HCT116 (cell line): Measurements from ENCODE around the gene SEPTIN11. TPM values are rescaled to one million over a fixed set of nuclear protein-coding genes. Genes with fewer than 3 reads are reported as not detected.

Source experiments
- ATAC-seq: fragments of 200-7000 bp; cut with Tn5 transposase; 2 replicates; pipeline ENCODE4 v1.9.1; 2020; ENCODE audit warnings: mild to moderate bottlenecking, moderate library complexity
- BruUV-seq: library from RNA; stranded (reverse); fragments of 400-500 nt; replicated peaks from 2 replicates; lab custom pipeline; 2021; lab: Mats Ljungman, UMichigan
- CTCF ChIA-PET: fragments of 300-600 bp; sonication (Branson Sonifier 250); formaldehyde crosslinking; loops from one replicate; lab custom pipeline; 2021; ENCODE audit warnings: antibody characterized with exemption; lab: Charles Lee
- POLR2A ChIA-PET: fragments of 300-600, 350-600 bp; sonication (Branson Sonifier 250); formaldehyde crosslinking; loops from one replicate; lab custom pipeline; 2021; ENCODE audit warnings: antibody characterized with exemption; lab: Charles Lee
- RAD21 ChIA-PET, 2 experiments: fragments of 300-600 bp; sonication (Branson Sonifier 250); formaldehyde crosslinking; loops; one replicate each; lab custom pipeline; 2023; ENCODE audit warnings: low total read pairs in 2 of 2; ENCODE audit not compliant: uncharacterized antibody in 2 of 2, unreplicated experiment in 2 of 2, low non-redundant PET in 1 of 2; lab: Charles Lee
- DNase-seq: peaks from one replicate; pipeline ENCODE4 v3.0.0-alpha.2; 2010; ENCODE audit warnings: low read depth, low spot score
- H2AFZ ChIP-seq: fragments of 200-600 bp; shearing (Covaris generic), sonication (generic); 2 replicates; pipeline ENCODE4 v1.6.1; 2017; ENCODE audit warnings: low read depth, mixed run types, mixed read lengths, antibody characterized with exemption, low read length; ENCODE audit not compliant: poor library complexity, severe bottlenecking
- H3K27ac ChIP-seq: 2 replicates; pipeline ENCODE4 v1.5.1; 2012; ENCODE audit warnings: low read depth, low read length
- H3K27me3 ChIP-seq: fragments of 200-600 bp; sonication (generic); 2 replicates; pipeline ENCODE4 v1.6.1; 2016; ENCODE audit warnings: mixed run types, low read length, mixed read lengths; ENCODE audit not compliant: insufficient read depth
- H3K36me3 ChIP-seq, 2 experiments: fragments of 200-500 bp in 1 of 2; fragments of 200-600 bp in 1 of 2; sonication (Bioruptor generic) in 1 of 2; sonication (generic) in 1 of 2; 2 replicates each; pipeline versions ENCODE4 v1.5.1 to v1.6.1; 2014 to 2016; ENCODE audit warnings: low read length in 2 of 2, inconsistent platforms in 1 of 2, mixed read lengths in 1 of 2, mixed run types in 1 of 2; ENCODE audit not compliant: insufficient read depth in 2 of 2, control insufficient read depth in 1 of 2
- H3K4me1 ChIP-seq, 2 experiments: fragments of 200-600 bp in 1 of 2; sonication (generic) in 1 of 2; 2 replicates each; pipeline versions ENCODE4 v1.5.1 to v1.6.1; 2012 to 2017; ENCODE audit warnings: low read length in 2 of 2, inconsistent platforms in 1 of 2, mild to moderate bottlenecking in 1 of 2, mixed read lengths in 1 of 2, mixed run types in 1 of 2, moderate library complexity in 1 of 2; ENCODE audit not compliant: insufficient read depth in 2 of 2, control insufficient read depth in 1 of 2
- H3K4me2 ChIP-seq: fragments of 200-600 bp; sonication (generic); 2 replicates; pipeline ENCODE4 v1.6.1; 2017; ENCODE audit warnings: mixed run types, low read length, mixed read lengths
- H3K4me3 ChIP-seq, 2 experiments: fragments of 200-600 bp in 1 of 2; sonication (generic) in 1 of 2; replicated peaks in 1 of 2; 2 replicates each; pipeline ENCODE4 v1.5.1; 2011 to 2016; ENCODE audit warnings: low read length in 2 of 2, control low read depth in 1 of 2, low read depth in 1 of 2, mild to moderate bottlenecking in 1 of 2, mixed read lengths in 1 of 2, mixed run types in 1 of 2
- H3K79me2 ChIP-seq: fragments of 200-600 bp; sonication (generic); 2 replicates; pipeline ENCODE4 v1.6.1; 2017; ENCODE audit warnings: mild to moderate bottlenecking, mixed run types, low read length, moderate library complexity, mixed read lengths; ENCODE audit not compliant: insufficient read depth
- H3K9ac ChIP-seq: fragments of 200-600 bp; sonication (generic); 2 replicates; pipeline ENCODE4 v1.6.1; 2016; ENCODE audit warnings: low read length, mixed read lengths
- H3K9me2 ChIP-seq: fragments of 200-600 bp; sonication (generic), shearing (Covaris generic); 2 replicates; pipeline ENCODE4 v1.6.1; 2017; ENCODE audit warnings: mixed run types, mild to moderate bottlenecking, moderate library complexity; ENCODE audit not compliant: insufficient read depth
- H3K9me3 ChIP-seq, 2 experiments: fragments of 200-500 bp in 1 of 2; fragments of 200-600 bp in 1 of 2; sonication (Bioruptor generic) in 1 of 2; sonication (generic) in 1 of 2; 2 replicates each; pipeline ENCODE4 v1.6.1; 2014 to 2017; ENCODE audit warnings: low read length in 2 of 2, mixed read lengths in 2 of 2, inconsistent platforms in 1 of 2, low read depth in 1 of 2, mild to moderate bottlenecking in 1 of 2, mixed run types in 1 of 2, moderate library complexity in 1 of 2; ENCODE audit not compliant: control insufficient read depth in 1 of 2, insufficient read depth in 1 of 2
- H4K20me1 ChIP-seq: fragments of 200-600 bp; sonication (generic), shearing (Covaris generic); 2 replicates; pipeline ENCODE4 v1.6.1; 2017; ENCODE audit warnings: mixed run types, mild to moderate bottlenecking, moderate library complexity; ENCODE audit not compliant: insufficient read depth
- ATF3 ChIP-seq: IDR thresholded peaks from 2 replicates; pipeline ENCODE4 v1.6.1; 2012
- CBX3 ChIP-seq: IDR thresholded peaks from 2 replicates; pipeline ENCODE4 v1.6.1; 2012; ENCODE audit warnings: low read depth
- CEBPB ChIP-seq: IDR thresholded peaks from 2 replicates; pipeline ENCODE4 v1.6.1; 2012; ENCODE audit warnings: low read depth
- EGR1 ChIP-seq: IDR thresholded peaks from 2 replicates; pipeline ENCODE4 v1.6.1; 2012; ENCODE audit warnings: low read depth
- ELF1 ChIP-seq: IDR thresholded peaks from 2 replicates; pipeline ENCODE4 v1.6.1; 2012; ENCODE audit warnings: low read depth, borderline replicate concordance
- EZH2phosphoT487 ChIP-seq: fragments of 200-600 bp; IDR thresholded peaks from 2 replicates; pipeline ENCODE4 v1.6.1; 2018; ENCODE audit warnings: antibody characterized with exemption, borderline replicate concordance
- POLR2AphosphoS5 ChIP-seq: IDR thresholded peaks from 2 replicates; pipeline ENCODE4 v1.6.1; 2011; ENCODE audit warnings: mild to moderate bottlenecking, low read depth, low read length, moderate library complexity
- RAD21 ChIP-seq: IDR thresholded peaks from 2 replicates; pipeline ENCODE4 v1.6.1; 2012; ENCODE audit warnings: low read depth, mild to moderate bottlenecking
- REST ChIP-seq: IDR thresholded peaks from 2 replicates; pipeline ENCODE4 v1.6.1; 2012; ENCODE audit warnings: low read depth
- SIN3A ChIP-seq: IDR thresholded peaks from 2 replicates; pipeline ENCODE4 v1.6.1; 2012; ENCODE audit warnings: low read depth
- SRF ChIP-seq: IDR thresholded peaks from 2 replicates; pipeline ENCODE4 v1.6.1; 2012; ENCODE audit warnings: low read depth
- TCF7L2 ChIP-seq: IDR thresholded peaks from 2 replicates; pipeline ENCODE4 v1.7.0; 2011; ENCODE audit warnings: borderline replicate concordance, inconsistent platforms; ENCODE audit not compliant: insufficient read depth, insufficient read length; ENCODE audit errors: extremely low read depth
- YY1 ChIP-seq: IDR thresholded peaks from 2 replicates; pipeline ENCODE4 v1.6.1; 2011; ENCODE audit warnings: low read length, low read depth, moderate library complexity, mild to moderate bottlenecking; ENCODE audit not compliant: insufficient replicate concordance; ENCODE audit errors: extremely low read depth
- ZNF274 ChIP-seq: fragments of 200-500 bp; sonication (Bioruptor generic); IDR thresholded peaks from 2 replicates; pipeline ENCODE4 v1.6.1; 2014; ENCODE audit warnings: mild to moderate bottlenecking, low read depth, low read length, inconsistent platforms
- intact Hi-C: fragments of 100-400 bp; cut with micrococcal nuclease; formaldehyde crosslinking; loops from 2 replicates; pipeline ENCODE4 v1.10.0; 2022
- total RNA-seq: library from RNA; stranded (reverse); gene quantifications from one replicate; pipeline ENCODE4 v1.2.1, GENCODE V29; 2021; ENCODE audit not compliant: unreplicated experiment
- TF ChIP-seq, protein P1 (sequence below): IDR thresholded peaks from 2 replicates; pipeline ENCODE4 v1.6.1; 2012
- TF ChIP-seq, protein P2 (sequence below), 3 experiments: fragments of 200-600 bp in 1 of 3; sonication (generic) in 1 of 3; IDR thresholded peaks in 2 of 3; conservative IDR thresholded peaks in 1 of 3; 2 replicates each; pipeline ENCODE4 v1.5.1; 2012 to 2017; ENCODE audit warnings: low read depth in 2 of 3, low read length in 2 of 3, antibody characterized with exemption in 1 of 3, borderline replicate concordance in 1 of 3, control low read depth in 1 of 3, mild to moderate bottlenecking in 1 of 3, mixed read lengths in 1 of 3, mixed run types in 1 of 3, moderate library complexity in 1 of 3; ENCODE audit not compliant: insufficient read depth in 1 of 3

The SEPTIN11 gene
- total RNA-seq, 1 experiment from 2014 or later = 94.4 TPM

DNA sequence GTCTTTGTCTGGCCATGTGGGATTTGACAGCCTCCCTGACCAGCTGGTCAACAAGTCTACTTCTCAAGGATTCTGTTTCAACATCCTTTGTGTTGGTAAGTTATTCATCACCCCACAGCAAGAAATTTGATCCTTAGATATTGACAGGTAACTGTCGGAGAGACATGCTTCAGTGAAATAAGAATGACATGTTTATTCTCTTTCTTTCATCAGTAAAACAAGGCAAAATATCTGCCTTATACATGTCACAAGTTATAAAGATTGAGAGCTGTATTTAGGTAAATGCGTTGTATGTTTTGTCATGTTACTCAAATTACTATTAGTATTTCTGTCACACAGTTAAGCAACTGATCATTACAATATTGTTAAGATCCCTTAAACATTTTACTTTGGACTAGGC, 46.9 kb downstream of the SEPTIN11 start (continued):
- TF ChIP-seq REST (no peak), ZNF274 (no peak), RAD21 (no peak), CEBPB (no peak), EZH2phosphoT487 (no peak)

DNA sequence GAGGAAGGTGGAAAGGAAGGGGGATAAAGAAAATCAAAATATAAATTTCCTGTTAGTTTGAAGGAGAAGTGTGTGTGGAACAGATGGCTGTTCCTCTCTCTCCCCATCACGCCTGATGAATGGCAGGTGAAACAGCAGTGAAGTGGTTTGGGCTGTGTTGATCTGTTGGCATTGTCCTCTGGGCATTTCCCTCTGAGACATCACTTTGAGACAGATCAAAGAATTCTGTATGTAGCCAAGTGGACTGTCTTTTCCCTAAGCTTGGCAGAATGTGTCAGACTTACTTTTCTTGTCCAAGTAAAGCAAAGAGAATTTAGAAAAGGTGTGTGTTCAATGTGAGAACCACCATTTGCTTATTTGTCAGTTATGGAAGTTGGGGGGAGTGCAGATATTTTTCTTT, 47.5 kb downstream of the SEPTIN11 start:
- Histone ChIP-seq H2AFZ (no peak overlapping the region), H3K27me3 (no peaks in the 10 kb centered on the region), H3K27ac (no peak overlapping the region), H3K9ac (no peak overlapping the region), H4K20me1 (no peaks in the 10 kb centered on the region), H3K9me3 (no peaks in the 10 kb centered on the region), H3K9me2 (no peaks in the 10 kb centered on the region), H3K4me2 (no peak overlapping the region), H3K79me2 (peaks cover 13% of the 10 kb centered on the region), H3K36me3 (peaks cover 3 to 4% of the 10 kb centered on the region in 2 experiments; a peak in 1 of 4 replicates), H3K4me3 (no peak overlapping the region), H3K4me1 (no peaks in the 10 kb centered on the region)
- ChIA-PET POLR2A (no interaction called here), CTCF (no interaction called here), RAD21 (no interaction called here)
- no TSS peak for BruUV-seq
- DNase-seq = no peak
- intact Hi-C loops = no loop called here
- ATAC-seq = no peak
- no peak for TF ChIP-seq ATF3
- no peak for TF ChIP-seq SRF
- TF ChIP-seq CBX3 = no peak
- TF ChIP-seq REST = no peak
- TF ChIP-seq, protein P1, sequence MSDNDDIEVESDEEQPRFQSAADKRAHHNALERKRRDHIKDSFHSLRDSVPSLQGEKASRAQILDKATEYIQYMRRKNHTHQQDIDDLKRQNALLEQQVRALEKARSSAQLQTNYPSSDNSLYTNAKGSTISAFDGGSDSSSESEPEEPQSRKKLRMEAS = no peak
- TF ChIP-seq, protein P2, sequence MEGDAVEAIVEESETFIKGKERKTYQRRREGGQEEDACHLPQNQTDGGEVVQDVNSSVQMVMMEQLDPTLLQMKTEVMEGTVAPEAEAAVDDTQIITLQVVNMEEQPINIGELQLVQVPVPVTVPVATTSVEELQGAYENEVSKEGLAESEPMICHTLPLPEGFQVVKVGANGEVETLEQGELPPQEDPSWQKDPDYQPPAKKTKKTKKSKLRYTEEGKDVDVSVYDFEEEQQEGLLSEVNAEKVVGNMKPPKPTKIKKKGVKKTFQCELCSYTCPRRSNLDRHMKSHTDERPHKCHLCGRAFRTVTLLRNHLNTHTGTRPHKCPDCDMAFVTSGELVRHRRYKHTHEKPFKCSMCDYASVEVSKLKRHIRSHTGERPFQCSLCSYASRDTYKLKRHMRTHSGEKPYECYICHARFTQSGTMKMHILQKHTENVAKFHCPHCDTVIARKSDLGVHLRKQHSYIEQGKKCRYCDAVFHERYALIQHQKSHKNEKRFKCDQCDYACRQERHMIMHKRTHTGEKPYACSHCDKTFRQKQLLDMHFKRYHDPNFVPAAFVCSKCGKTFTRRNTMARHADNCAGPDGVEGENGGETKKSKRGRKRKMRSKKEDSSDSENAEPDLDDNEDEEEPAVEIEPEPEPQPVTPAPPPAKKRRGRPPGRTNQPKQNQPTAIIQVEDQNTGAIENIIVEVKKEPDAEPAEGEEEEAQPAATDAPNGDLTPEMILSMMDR (IDR thresholded peaks at IDR 0.05 in 2 of 3, conservative IDR thresholded peaks at IDR 0.05 in 1 of 3; ENCODE audit: borderline replicate concordance in 1 of 3, insufficient read depth in 1 of 3, low read depth in 2 of 3, low read length in 2 of 3) = no peak
- no peak for TF ChIP-seq EZH2phosphoT487
- no peak for TF ChIP-seq SIN3A
- no peak for TF ChIP-seq YY1
- no peak for TF ChIP-seq EGR1
- TF ChIP-seq ELF1 = no peak
- no peak for TF ChIP-seq TCF7L2
- TF ChIP-seq POLR2AphosphoS5 = no peak
